A549 (cell line): ENCODE data around the gene NENF.

Experiments used
- EP300 ChIP-seq, 2 experiments: fragments of >200 bp; sonication (Bioruptor Twin); formaldehyde crosslinking; IDR thresholded peaks; 2 replicates in 1 of 2; 3 replicates in 1 of 2; pipeline ENCODE4 v1.6.1; 2016 to 2017
- RFX5 ChIP-seq: fragments of 450-650 bp; IDR thresholded peaks from 2 replicates; pipeline ENCODE4 v1.7.1; 2014; ENCODE audit warnings: antibody characterized with exemption, mild to moderate bottlenecking, moderate library complexity
- TF ChIP-seq, protein P1 (sequence below): fragments of >200 bp; sonication (Bioruptor Twin); formaldehyde crosslinking; IDR thresholded peaks from 3 replicates; pipeline ENCODE4 v1.5.1; 2016

GRCh38 chr1:212459656-212460055 lies 26.9 kb downstream of the NENF start:
- TF ChIP-seq RFX5, result no peak
- no peak for TF ChIP-seq EP300 (IDR thresholded peaks at IDR 0.05)
- TF ChIP-seq, protein P1, sequence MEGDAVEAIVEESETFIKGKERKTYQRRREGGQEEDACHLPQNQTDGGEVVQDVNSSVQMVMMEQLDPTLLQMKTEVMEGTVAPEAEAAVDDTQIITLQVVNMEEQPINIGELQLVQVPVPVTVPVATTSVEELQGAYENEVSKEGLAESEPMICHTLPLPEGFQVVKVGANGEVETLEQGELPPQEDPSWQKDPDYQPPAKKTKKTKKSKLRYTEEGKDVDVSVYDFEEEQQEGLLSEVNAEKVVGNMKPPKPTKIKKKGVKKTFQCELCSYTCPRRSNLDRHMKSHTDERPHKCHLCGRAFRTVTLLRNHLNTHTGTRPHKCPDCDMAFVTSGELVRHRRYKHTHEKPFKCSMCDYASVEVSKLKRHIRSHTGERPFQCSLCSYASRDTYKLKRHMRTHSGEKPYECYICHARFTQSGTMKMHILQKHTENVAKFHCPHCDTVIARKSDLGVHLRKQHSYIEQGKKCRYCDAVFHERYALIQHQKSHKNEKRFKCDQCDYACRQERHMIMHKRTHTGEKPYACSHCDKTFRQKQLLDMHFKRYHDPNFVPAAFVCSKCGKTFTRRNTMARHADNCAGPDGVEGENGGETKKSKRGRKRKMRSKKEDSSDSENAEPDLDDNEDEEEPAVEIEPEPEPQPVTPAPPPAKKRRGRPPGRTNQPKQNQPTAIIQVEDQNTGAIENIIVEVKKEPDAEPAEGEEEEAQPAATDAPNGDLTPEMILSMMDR, result no peak
